ENCODE data around the gene FREY1.

The FREY1 gene, protein sequence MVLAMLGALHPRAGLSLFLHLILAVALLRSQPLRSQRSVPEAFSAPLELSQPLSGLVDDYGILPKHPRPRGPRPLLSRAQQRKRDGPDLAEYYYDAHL

DNA sequence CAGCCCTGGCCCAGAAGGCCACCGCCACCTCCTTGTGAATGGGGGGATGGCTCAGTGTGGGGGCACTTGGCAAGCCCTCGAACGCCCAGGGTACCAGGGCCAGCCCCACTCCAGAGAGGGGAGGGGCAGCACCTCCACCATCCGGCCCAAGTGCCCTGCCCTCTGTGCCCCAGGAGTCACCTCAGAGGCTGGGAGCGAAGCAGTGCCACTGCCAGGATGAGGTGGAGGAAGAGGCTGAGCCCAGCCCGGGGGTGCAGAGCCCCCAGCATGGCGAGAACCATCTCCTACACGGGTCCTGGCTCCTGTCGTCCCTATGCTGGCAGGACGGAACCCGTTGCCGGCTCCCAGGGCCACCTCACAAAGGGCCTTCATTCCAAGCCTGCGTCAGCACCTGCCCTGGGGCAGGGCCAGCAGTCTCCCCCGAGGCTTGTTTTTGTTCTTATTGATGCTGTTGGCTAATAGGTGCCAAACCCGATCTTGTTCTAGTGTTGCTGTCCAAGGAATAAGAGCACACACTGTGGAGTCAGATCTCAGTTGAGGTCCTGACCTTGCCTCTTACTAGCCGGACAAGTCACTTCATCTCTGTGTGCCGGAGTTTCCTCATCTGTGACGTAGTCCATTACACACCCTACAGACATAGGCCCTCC is at the start of gene FREY1:
Gene FREY1 (minus strand): TSS at position 307 of the 647 bp plus-strand sequence. CDS start 26 bp downstream, at position 281.
- DNase-seq (ENCODE audit: low read depth): no peak

DNA sequence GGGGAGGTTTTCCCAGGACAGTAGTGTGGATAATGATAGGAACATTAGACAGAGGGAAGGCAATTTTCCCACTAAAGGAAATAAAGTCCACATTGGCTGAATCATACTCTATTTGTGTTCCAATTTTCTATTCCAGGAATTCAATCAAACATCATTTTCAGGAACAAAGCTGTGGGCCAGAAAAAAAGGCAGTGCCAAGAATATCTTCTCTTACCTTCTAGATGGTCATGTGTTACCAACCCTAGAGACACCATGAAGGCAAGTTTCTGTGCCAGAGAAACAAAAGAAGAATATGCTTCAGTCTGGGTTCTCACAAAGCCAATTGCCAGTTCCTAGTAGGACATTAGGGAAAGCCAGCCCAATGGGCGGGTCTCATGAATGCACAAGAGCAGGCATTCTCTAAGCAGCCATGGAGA is 42.9 kb upstream of the FREY1 start:
- DNase-seq (ENCODE audit: low read depth): no peak

DNA sequence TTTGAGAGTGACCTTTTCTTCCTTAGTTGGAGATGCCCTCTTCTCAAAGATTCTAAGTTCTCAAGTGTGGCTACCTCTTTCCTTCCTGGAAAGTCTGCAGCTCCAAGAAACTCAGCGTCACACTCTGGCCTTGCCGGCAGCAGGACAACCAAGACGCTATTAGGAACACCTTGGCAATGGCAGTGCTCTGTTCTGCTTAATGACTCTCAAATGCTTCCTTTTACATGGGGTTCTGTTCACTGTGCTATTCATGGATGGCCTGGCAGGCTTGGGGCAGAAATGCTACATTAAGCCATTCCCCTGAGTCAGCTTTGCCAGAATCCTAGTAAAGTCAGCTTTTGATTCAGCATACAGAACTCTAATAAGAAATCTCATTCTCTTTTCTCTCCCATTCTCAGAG is 41.3 kb upstream of the FREY1 start:
- no peak for DNase-seq (ENCODE audit: low read depth)

DNA sequence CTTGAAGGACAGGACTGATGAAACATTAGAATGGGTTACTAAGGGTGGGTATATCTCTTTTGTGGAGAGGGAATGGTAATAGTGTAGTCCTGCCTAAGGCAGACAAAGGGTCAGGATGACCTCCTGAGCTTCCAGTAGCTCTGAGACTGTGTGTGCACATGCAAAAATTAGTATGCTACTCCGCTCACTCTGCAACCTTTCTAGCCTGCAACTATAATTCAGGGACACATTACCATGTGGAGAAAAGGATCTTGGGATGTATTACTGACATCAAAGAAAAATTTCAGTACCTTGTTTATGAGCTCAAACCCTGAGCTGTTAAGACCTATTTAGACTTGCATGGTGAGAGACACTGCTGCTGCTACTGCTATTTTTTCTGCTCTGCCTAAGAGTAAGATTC is 40.8 kb upstream of the FREY1 start:
- no peak for DNase-seq (ENCODE audit: low read depth)

DNA sequence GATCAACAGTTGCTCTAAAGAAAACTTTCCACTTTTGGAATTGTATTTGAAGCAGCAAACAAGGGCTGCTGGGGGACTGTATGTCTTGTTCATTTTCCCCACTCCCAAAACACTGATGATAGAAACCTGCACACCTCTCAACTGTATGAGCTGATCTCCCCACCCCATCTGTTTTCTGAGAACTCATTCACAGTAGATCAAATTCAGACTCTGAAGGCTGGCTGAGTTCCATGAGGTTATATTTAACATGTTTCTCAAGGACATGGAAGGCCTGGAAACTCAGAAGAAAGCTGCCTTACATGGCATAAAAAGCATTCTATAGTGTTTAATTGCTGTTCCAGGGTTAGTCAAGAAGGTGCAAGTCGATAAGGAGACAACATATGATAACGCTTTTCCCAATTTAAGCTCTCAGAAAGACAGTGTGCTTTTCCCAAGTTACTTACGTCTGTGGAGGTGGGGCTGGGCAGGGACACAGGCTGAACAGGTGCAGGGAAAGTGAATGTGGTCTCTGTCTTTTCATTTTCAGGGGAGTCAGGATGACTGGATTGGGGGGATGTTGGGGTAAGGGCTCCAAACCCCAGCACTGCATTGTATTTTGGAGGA is 38.4 kb upstream of the FREY1 start:
- DNase-seq (ENCODE audit: low read depth): no peak

DNA sequence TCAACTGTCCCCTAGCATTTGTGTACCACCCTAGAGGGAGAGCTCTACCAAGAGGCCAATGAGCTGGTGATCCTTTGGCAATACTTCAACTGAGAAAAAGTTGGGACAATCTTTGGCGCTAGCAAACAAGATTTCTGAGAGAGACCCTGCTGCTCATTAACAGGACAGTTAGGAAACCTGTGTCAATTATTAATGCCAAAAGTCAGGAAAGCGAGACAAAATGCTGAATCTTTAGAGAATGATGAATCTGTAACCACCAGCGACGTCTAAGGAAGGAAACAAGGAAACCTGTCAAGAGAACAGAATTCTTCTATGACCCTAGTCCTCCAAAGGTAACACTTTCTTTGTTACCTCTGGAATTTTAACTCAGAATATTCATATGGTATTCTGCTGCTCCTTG is 35.3 kb upstream of the FREY1 start:
- DNase-seq (ENCODE audit: low read depth): no peak

DNA sequence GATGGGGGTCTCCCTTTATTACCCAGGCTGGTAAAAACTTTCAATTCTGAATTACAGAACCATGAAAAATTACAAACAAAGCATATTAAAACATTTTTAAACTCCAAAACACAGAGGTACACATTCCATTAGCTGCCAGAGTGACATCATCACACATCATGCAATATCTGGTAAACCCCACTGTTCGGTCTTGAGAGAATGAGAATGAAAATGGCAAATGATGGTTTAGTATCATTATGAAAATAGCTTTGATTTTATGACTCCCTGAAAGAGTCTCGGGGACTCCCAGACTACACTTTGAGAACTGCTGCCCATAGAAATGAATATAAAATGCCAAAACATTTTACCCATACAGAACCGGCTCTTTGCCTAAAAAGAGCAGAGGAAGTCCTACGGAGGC is 34.2 kb upstream of the FREY1 start:
- no peak for DNase-seq (ENCODE audit: low read depth)

DNA sequence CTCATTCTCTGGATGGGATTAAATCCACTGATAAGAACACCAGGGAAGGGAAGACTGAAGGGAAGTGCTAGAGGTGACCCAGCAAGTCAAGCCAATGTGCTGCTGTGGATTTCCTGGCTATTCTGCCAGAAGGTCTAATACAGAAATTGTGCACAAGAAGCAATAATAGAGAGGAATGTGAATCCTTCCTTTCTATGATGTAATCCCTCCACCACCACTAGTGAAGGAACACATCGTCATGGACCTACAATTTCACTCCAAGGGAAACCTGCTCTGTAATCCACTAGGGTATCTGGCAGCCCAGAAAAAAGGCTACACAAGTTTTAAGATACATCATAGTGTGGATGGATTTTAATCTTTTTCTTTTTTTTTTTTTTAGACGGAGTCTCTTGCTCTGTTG is 32.8 kb upstream of the FREY1 start:
- DNase-seq (ENCODE audit: low read depth): no peak

DNA sequence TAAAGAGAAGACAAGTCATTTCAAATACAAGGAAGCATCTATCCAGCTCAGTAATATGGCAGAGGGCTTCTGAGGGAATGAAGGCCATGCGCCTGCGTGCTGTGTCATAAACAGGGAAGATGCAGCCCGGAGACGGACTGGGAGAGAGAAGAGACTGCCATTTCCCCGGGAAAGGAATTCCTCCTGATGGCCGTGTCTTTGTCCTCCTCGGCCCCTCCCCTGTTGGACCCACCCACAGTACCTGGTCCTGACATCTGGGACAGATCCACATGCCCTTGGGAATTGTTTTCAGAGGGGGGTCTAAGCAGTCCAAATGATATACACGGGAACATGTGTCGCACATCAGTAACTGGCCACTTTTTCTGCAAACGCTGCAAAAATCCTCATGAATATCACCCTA is 30.8 kb upstream of the FREY1 start:
- no peak for DNase-seq (ENCODE audit: low read depth)

DNA sequence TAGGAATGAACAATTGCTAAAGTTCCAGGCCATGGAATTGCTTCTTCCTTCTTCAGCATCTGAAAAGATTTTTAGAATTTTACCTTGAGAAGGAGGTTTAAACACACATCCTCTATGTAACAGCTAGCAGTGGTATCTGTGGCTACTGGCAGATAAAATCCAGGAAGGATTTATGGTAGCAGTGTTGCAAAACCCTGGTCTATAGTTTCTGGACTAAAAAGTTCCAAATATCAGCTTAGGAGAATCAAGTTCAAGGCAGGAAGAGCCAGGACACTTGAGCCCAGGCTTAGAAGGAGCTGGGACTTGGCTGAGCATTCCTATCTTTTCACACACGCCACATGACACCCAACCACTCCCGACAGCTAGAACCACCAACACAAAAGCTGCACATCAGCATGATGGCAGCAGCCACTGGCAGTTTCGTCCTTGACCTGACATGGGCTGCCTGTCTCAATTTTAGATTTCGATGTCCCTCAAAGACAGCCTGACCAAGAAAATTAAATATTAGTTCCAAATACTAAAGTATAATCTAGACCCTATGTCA is 29.5 kb upstream of the FREY1 start:
- DNase-seq (ENCODE audit: low read depth): no peak

DNA sequence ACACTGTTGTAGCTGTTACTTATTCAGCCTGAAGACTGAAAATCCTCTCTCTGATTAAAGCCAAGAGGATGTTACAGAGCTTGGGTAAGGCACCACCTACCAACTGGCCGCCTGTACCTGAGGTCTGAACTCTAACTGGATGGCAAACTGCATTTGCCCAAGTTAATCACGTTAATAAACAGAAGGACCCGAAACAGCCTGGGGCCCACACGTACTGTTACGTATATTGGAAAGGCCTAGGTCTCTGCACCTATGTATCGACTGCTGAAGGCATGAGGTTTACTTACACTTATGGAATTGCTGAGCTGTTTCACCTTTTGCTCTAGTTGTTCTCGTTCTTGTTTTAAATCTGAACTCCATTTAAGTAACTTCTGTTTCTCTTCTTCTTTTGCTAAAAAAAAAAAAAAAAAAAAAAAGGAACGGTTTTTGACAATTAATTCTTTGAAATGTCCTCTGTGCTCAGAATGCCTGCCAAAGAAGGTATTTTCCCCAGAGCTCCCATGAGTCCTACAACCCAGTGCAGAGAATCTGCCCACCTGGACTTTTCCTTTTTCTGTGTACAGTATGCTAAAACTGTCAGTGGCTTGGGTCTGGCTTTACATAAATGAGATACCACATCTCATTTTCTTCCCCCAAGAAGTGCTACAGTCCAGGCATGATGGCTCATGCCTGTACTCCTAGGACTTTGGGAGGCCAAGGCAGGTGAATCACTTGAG is 28.4 kb upstream of the FREY1 start:
- DNase-seq (ENCODE audit: low read depth): no peak

DNA sequence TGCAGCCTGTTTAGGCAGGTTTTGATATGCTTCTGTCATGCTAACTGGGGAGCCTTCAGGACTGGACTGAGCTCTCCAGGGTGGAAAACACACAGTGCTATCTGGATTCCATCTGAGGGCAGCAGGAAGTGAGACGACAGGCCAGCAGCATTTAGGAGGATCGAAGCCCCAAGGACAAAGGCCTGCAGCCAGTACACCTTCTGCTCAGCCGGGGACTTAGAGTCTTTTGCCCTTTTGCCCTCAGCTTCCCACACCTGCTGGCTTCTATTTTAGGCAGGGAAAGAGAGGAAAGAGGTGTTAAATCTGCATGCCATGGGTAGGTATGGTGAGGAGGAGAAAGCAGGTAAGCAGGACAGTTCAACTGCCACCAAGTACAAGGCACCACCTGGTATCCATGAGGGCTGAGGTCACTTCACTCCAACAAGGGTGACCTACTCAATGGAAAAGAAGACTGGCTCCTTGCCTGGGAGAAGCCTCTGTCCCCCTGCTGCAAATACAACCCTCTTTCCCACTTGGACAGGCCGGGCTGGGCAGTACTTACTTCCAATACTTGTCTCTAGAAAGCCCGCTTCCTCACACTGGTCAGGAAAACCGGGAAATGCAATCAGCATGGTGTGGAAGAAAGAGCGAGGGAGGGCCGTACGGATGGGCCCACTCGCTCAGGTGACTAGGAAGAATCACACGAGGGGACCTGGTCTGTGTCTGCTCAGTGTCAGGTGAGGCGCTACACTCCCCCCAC is 27.7 kb upstream of the FREY1 start:
- no peak for DNase-seq (ENCODE audit: low read depth)

DNA sequence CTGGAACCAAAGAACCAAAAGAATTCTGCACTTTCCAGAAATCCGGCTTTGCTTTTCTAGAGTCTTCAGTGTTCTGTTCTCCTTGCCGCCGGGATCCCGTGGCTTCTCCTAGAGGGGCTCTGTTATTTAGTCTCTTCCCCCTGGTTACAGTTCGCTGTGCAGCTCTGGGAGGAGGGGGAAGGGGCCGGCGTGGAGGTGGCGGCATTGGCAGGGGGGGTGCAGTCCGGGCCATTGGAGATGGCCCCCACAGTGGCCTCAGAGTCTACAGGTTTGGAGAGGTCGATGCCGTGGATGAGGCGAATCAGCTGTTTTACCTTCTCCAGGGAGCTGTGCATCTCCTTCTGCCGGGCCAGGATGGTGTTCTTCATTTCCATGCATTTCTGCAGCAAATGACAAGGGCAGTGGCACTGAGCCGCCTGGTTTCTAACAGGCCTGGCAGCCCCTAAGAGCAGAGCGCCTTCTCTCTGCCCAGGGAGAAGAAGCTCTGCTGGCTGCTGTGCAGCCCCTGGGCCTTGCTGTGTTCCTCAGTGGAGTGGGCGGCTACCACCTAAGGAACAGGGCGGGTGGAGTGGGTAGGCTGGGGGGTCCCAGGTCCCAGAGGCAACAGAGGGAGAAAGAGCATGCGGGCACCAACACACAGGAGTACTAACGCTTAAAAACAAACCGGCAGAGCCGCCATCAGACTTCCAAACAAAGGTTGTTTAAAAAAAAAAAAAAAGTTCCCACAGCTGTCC is 26.9 kb upstream of the FREY1 start:
- DNase-seq (ENCODE audit: low read depth): no peak

DNA sequence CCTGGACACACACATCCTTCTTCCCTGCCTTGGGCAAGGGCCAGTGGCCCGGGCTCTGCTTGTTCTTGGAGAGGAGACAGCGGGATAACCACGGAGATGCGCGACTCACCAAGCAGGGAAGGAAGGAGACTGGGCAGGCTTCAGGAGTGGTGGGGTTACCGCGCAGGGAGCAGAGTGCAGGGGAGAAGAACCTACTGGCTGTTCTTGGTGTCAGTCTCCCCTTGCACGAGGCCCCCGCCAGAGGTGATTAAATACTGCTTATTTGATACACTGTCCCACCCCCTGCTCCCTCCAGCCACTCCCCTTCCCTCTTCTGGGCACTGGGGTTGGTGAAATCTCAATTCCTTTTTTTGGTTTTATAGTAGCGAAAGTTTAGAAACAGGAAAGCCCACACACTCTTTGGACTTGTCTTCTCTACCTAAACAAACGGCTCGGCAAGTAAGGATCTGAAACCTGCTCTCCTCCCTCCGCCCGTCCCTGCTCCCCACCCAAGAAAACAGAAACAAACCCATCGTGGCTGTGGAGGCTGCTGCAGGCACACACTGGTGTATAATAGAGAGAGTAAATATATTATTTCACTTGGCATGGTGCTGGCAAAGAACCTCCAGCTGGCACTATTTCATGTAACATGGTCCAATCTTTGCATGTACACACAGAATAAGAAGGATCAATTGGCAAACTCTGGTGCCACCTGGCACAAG is 26.2 kb upstream of the FREY1 start:
- no peak for DNase-seq (ENCODE audit: low read depth)

DNA sequence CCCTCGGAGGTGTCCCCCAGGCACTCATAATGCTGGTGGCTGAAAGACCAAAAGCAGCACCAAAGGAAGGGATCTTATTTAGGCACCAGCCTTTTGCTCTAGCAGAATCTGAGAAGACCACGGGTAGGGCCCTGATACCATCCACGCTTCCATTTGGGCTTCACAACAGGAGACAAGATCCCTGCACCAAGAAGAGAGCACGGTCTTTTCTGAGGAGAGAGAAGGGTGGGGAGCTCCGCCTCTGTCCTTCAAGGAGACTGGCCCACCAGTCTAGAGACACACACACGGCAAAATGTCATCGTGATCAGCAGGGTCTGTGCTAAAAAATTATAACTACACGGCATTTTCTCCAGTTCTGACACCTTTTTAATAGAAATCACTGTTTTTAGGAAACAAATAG is 25.1 kb upstream of the FREY1 start:
- no peak for DNase-seq (ENCODE audit: low read depth)

DNA sequence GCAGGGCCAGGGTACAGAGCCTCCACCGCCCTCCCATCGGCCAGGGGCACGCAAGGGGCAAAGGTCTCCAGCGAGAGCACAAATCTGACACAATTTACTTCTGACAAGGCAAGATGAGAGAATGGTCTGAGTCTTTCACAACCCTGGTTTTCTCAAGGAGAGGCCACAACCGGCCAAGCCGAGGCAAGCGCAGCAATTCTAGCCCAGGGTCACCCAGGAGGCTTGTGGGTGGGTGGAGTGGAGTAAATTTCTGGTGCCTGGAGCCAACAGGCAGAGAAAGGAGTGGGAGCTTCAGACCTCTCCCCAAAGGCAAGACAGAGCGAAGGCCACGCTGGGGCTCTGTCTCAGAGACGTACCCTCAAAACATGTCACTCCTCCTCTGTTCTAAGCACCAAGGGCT is 24.7 kb upstream of the FREY1 start:
- no peak for DNase-seq (ENCODE audit: low read depth)

DNA sequence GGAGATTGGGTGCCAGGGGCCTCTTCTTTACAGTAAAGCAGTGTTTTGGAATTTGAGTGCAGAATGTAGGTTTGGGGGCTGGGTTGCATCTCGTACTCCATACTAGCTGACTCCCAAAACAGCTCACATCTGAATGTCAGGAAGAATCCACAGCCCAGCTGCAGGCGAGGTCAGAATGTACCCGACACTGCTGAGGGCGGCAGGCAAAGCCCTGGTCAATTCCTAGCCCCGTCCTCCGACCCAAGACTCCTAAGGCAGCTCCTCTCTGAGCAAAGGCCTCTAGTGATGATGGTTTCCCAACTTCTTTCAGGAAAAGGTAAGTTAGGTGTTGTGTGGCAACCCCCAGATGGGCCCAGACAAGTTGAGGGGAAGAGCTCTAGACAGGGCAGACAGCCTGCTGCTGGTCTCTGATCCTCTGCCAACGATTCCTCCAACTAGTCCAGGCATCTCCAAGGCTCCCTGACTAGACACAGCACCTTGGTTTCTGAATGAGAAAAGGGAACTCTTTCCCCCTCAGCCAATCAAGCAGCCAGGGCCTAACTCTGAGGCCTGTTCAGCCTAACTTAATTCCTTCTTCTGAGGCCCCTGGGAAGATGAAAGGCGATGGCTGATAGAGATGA is 24.0 kb upstream of the FREY1 start:
- DNase-seq (ENCODE audit: low read depth): no peak

DNA sequence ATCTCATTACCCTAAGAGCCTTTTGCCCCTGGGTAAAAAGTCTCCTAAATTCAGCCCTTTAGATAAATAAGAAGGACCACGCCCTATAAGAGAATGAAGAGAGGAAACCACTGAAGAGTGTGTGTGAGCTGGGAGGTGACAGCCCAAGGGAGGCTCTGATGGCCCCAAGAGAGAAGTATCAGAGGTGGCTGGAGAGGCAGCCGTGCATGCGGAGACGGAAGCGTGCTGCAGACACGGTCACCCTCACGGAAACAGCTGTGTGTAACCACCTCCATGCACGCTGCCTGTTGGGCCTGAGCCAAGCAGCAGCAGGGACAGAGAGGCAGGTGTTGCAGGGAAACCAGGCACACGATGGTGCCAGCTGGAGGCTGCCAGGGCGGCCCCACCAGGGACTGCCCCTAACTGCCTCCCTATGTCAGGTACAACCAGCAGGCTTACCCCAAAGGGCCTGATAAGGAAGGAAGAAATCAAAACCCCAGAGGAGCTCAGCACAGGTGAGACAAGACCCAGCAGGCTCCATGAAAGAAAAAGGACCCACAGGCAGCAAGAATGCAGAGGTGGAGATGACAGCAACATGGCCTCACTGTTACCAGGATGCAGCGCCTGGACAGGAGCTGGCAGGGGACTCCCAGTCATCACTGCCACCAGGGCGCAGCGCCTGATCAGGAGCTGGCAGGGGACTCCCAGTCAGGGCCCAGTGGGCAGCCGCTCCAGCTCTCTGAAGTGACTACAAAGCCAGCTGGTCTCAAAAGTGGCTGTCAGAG is 23.1 kb upstream of the FREY1 start:
- DNase-seq (ENCODE audit: low read depth): no peak

DNA sequence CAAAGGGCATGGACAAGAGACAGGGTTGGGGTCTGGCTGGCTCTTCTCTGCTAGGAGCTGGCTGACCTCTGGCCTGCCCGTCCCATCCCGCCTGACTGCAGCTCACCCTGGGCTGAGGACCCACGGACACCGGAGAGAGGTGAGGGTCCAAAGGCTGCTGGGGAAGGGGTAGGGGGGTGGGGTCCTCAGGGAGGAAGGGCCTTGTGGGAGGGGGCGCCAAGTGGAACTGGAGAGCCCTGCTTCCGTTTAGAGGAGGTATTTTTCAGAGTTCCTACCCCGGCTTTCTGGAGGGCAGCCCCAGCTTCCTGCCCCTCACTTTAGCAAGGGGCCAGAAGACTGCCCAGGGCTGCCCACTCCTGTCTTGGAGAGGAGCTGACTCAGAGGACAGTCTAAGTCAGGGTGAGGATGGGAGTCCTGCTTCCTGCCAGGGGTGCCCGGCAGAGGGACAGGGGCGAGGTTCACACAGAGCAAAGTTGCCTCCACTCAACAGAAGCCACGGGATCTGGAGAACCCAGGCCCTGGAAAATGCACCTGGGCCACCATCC is 22.5 kb upstream of the FREY1 start:
- no peak for DNase-seq (ENCODE audit: low read depth)
